Nephron (organoid): ENCODE measurements around the gene AKAP17A.

Experiments
- H3K27ac Mint-ChIP-seq, 3 experiments: 2 replicates each; pipeline ENCODE4 v1.8.0; 2020; ENCODE audit warnings: mixed read lengths in 3 of 3, mild to moderate bottlenecking in 2 of 3, moderate library complexity in 1 of 3
- H3K27me3 Mint-ChIP-seq: 2 replicates; pipeline ENCODE4 v1.8.0; 2021; ENCODE audit warnings: low read depth, mild to moderate bottlenecking, moderate library complexity, mixed read lengths
- H3K36me3 Mint-ChIP-seq: 2 replicates; pipeline ENCODE4 v1.8.0; 2020; ENCODE audit warnings: low read depth, mixed read lengths
- H3K4me1 Mint-ChIP-seq: 2 replicates; pipeline ENCODE4 v1.8.0; 2020; ENCODE audit warnings: mixed read lengths
- H3K4me3 Mint-ChIP-seq, 3 experiments: 2 replicates each; pipeline ENCODE4 v1.8.0; 2020; ENCODE audit warnings: mild to moderate bottlenecking in 3 of 3, mixed read lengths in 3 of 3, moderate library complexity in 2 of 3
- H3K9me3 Mint-ChIP-seq: 2 replicates; pipeline ENCODE4 v1.8.0; 2020; ENCODE audit warnings: mixed read lengths
- TF ChIP-seq, protein P1 (sequence below), 3 experiments: fragments of 200-600 bp; sonication (generic); IDR thresholded peaks; one replicate each; pipeline ENCODE4 v1.5.0; 2021; ENCODE audit warnings: antibody characterized with exemption in 3 of 3; ENCODE audit not compliant: unreplicated experiment in 3 of 3

AKAP17A gene

GRCh38 chrX:1592470-1593142 lies 1.2 kb downstream of the AKAP17A start:
- H3K27me3 Mint-ChIP-seq, result no peaks in the 10 kb centered on the region
- H3K4me3 Mint-ChIP-seq, result peak overlapping the region; percentile 93 to 97 (median 95)
- H3K36me3 Mint-ChIP-seq, result peaks cover 42% of the 10 kb centered on the region
- H3K4me1 Mint-ChIP-seq, result peaks cover 14% of the 10 kb centered on the region
- no peaks in the 10 kb centered on the region for H3K9me3 Mint-ChIP-seq
- TF ChIP-seq, protein P1, sequence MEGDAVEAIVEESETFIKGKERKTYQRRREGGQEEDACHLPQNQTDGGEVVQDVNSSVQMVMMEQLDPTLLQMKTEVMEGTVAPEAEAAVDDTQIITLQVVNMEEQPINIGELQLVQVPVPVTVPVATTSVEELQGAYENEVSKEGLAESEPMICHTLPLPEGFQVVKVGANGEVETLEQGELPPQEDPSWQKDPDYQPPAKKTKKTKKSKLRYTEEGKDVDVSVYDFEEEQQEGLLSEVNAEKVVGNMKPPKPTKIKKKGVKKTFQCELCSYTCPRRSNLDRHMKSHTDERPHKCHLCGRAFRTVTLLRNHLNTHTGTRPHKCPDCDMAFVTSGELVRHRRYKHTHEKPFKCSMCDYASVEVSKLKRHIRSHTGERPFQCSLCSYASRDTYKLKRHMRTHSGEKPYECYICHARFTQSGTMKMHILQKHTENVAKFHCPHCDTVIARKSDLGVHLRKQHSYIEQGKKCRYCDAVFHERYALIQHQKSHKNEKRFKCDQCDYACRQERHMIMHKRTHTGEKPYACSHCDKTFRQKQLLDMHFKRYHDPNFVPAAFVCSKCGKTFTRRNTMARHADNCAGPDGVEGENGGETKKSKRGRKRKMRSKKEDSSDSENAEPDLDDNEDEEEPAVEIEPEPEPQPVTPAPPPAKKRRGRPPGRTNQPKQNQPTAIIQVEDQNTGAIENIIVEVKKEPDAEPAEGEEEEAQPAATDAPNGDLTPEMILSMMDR (IDR thresholded peaks at IDR 0.05; ENCODE audit: unreplicated experiment in 3 of 3), result no peak
- peak overlapping the region; percentile 88 to 95 (median 92) for H3K27ac Mint-ChIP-seq

- Mint-ChIP-seq H3K4me1 (peaks cover 20% of the 10 kb centered on the region), H3K27ac (peak overlapping the region; percentile 88 to 95 (median 92)), H3K9me3 (no peaks in the 10 kb centered on the region), H3K36me3 (peaks cover 48% of the 10 kb centered on the region), H3K4me3 (peak overlapping the region; percentile 93 to 97 (median 95)), H3K27me3 (no peaks in the 10 kb centered on the region)
- TF ChIP-seq, protein P1 (IDR thresholded peaks at IDR 0.05; ENCODE audit: unreplicated experiment in 3 of 3), result no peak
Measured at GRCh38 chrX:1593286-1594271, 2.2 kb downstream of the AKAP17A start.

DNA sequence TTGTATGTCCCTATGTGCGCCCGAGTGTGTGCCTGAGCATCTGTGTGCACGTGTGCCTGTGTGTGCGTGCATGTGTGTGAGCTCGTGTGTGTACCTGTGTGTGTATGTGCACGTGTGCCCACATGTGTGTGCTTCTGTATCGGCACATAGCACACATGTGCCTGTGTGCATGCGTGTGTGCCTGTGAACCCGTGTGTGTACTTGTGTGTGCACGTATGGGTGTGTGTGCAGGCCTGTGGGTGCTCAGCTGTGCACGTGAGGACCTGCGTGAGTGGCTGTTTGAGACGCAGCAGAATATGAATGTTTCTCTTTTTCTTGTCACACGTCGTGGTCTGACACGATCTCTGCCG lies 4.3 kb downstream of the AKAP17A start:
- Mint-ChIP-seq H3K4me1 (peaks cover 21% of the 10 kb centered on the region), H3K4me3 (peak overlapping the region; percentile 56 to 74 (median 72)), H3K9me3 (no peaks in the 10 kb centered on the region), H3K27ac (no peak overlapping the region), H3K36me3 (peaks cover 59% of the 10 kb centered on the region), H3K27me3 (no peaks in the 10 kb centered on the region)
- TF ChIP-seq, protein P1 (IDR thresholded peaks at IDR 0.05; ENCODE audit: unreplicated experiment in 3 of 3), result no peak

DNA sequence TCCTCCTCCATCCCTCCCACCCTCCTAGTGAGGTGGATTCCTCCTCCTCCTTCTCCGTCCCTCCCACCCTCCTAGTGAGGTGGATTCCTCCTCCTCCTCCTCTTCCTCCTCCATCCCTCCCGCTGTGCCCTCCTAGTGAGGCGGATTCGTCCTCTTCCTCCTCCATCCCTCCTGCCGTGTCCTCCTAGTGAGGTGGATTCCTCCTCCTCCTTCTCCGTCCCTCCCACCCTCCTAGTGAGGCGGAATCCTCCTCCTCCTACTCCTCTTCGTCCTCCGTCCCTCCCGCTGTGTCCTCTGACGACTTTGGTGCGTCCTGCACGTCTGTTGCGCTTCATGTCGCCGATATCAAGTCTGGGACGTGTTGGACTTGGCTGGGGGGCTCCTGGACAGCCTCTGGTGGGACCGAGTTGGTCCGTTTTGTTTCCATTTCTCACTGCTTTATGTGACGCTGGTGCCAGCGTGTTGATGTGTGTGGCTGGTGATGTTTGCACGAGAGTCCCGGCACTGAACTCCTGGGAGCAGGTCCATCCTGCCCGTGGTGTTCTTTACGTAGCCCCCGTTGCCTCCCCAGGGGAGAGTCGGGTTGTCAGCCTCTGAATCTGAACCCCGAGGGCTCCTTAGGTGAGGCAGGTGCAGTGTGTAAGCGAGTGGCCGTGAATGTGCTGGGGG lies 5.4 kb downstream of the AKAP17A start:
- no peaks in the 10 kb centered on the region for H3K9me3 Mint-ChIP-seq
- peaks cover 64% of the 10 kb centered on the region for H3K36me3 Mint-ChIP-seq
- peaks cover 21% of the 10 kb centered on the region for H3K4me1 Mint-ChIP-seq
- peak overlapping the region; percentile 19 to 54 (median 40) for H3K4me3 Mint-ChIP-seq
- H3K27me3 Mint-ChIP-seq, result no peaks in the 10 kb centered on the region
- H3K27ac Mint-ChIP-seq, result peak overlapping the region in 1 of 3 experiments; percentile 71
- TF ChIP-seq, protein P1 (IDR thresholded peaks at IDR 0.05; ENCODE audit: unreplicated experiment in 3 of 3), result no peak

DNA sequence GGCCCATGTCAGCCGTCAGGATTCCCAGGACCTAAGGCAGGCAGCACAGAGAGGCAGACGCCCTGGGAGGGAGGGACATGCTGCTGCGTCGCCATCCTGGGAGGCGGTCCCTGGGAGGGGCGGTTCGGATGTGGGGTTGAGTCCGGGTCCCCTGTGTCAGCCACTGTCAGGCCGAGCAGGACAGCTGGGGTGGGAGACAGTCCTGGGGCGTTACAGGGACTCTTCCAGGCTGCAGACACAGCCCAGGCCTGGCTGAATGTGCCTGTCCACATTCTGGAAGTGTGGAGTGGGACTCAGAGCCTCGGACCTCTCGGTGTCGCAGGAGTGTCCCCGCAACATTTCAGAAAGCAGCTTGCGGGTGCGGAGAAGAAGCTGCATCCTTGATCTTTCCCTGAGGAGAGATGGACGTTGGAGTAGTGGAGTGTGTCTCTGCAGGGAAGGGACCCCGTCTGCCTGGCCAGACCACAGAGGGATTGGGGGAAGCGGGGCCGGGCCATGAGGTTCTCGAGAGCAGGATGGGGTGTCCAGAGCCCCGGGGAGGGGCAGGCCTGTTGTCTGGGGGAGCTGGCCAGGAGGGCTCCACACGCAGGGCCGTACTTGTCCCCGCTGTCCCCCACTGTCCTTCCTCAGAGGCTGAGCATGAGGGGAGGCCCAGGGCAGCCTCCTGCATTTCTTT lies 6.1 kb downstream of the AKAP17A start:
- Mint-ChIP-seq H3K36me3 (peaks cover 70% of the 10 kb centered on the region), H3K27ac (no peak overlapping the region), H3K4me3 (no peak overlapping the region), H3K9me3 (no peaks in the 10 kb centered on the region), H3K27me3 (no peaks in the 10 kb centered on the region), H3K4me1 (peaks cover 21% of the 10 kb centered on the region)
- TF ChIP-seq, protein P1 (IDR thresholded peaks at IDR 0.05; ENCODE audit: unreplicated experiment in 3 of 3), result no peak
